Measurements from ENCODE around the gene KCTD10. TPM values are rescaled to one million over a fixed set of nuclear protein-coding genes. Genes with fewer than 3 reads are reported as not detected.

The KCTD10 gene, protein sequence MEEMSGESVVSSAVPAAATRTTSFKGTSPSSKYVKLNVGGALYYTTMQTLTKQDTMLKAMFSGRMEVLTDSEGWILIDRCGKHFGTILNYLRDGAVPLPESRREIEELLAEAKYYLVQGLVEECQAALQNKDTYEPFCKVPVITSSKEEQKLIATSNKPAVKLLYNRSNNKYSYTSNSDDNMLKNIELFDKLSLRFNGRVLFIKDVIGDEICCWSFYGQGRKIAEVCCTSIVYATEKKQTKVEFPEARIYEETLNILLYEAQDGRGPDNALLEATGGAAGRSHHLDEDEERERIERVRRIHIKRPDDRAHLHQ
- total RNA-seq: 100 to 1,000 TPM in 2 of 4 donors, 10 to 100 TPM in 2; 82.8 to 123 (median 101) TPM
- 10 to 100 TPM; 53.5 to 79.8 (median 54.2) TPM for polyA plus RNA-seq

DNA sequence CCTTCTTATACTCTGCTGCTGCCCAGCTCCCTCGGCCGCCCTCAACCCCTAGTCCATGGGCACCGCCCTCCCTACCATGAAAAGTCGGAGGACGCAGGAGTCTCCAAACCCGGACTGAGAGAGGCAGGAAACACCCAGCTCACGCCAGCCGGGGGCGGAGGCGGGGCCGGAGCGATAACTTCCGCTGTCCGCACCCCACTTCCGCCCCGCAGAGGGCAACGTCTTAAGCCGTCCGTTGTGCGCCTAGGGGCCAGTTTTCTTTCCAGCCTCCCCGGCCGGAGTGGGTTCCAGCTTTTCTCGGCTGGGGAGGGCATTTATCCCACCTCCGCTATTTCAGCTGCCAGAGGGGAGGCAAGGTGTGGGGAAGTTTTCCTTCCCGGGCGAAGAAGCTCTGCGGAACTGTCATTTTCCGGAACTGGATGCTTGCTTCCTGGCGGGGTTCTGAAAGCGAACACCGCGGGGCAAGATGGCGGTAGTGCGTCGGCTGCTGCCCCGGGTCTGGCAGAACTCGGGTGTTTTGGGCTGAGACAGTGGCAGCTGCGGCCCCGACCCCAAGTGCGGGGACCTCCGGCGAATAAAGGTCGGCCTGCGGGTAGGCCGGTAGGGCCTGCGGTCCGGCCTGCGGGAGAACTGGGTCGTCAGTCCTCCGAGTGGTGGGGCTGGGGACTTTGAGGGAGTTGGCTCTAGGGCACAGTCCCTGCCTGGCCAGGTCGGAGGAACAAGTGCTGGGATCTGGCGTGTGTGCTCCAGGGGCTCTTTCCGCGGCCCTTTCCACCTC, at the start of gene KCTD10, which contains the start of gene UBE3B:
Gene KCTD10, minus strand, starts transcription at position 116 of the 778 bp plus-strand sequence. Its CDS starts 38 bp downstream, at position 78.
Gene UBE3B, plus strand, starts transcription at position 450 of the 778 bp plus-strand sequence. CDS start 5,918 bp downstream, outside the sequence.
- DNase-seq: peak; percentile 94
- WGBS, 2 donors: 0 to 1% methylated on average over 54 of the region's 54 CpGs
- peak within 1 kb of the TSS; percentile 63 to 90 (median 87) for H3K4me3 ChIP-seq
- H3K4me1 ChIP-seq: peaks cover 0 to 61% (median 57%) of the 10 kb centered on the region in 4 donors
- no peaks in the 10 kb centered on the region for H3K27me3 ChIP-seq
- H3K9me3 ChIP-seq: no peaks in the 10 kb centered on the region
- intact Hi-C loops (cut with DNase I): loop anchor here (1.0 kb wide), 2 partner anchors 44 to 49 kb away; no protein-coding TSS in a partner anchor
- TF ChIP-seq POLR2A (IDR thresholded peaks at IDR 0.05) (peak; percentile 37 to 67), POLR2AphosphoS5 (IDR thresholded peaks at IDR 0.05) (peak; percentile 86 to 92 (median 90)), EP300 (IDR thresholded peaks at IDR 0.05) (no peak)
- TF ChIP-seq, protein P1, sequence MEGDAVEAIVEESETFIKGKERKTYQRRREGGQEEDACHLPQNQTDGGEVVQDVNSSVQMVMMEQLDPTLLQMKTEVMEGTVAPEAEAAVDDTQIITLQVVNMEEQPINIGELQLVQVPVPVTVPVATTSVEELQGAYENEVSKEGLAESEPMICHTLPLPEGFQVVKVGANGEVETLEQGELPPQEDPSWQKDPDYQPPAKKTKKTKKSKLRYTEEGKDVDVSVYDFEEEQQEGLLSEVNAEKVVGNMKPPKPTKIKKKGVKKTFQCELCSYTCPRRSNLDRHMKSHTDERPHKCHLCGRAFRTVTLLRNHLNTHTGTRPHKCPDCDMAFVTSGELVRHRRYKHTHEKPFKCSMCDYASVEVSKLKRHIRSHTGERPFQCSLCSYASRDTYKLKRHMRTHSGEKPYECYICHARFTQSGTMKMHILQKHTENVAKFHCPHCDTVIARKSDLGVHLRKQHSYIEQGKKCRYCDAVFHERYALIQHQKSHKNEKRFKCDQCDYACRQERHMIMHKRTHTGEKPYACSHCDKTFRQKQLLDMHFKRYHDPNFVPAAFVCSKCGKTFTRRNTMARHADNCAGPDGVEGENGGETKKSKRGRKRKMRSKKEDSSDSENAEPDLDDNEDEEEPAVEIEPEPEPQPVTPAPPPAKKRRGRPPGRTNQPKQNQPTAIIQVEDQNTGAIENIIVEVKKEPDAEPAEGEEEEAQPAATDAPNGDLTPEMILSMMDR (IDR thresholded peaks at IDR 0.05): peak; percentile 13 to 35 (median 24)
- H3K36me3 ChIP-seq: peaks cover 0 to 18% (median 0%) of the 10 kb centered on the region in 4 donors
- H3K27ac ChIP-seq: peak within 1 kb of the TSS; percentile 95 to 98 (median 97)

DNA sequence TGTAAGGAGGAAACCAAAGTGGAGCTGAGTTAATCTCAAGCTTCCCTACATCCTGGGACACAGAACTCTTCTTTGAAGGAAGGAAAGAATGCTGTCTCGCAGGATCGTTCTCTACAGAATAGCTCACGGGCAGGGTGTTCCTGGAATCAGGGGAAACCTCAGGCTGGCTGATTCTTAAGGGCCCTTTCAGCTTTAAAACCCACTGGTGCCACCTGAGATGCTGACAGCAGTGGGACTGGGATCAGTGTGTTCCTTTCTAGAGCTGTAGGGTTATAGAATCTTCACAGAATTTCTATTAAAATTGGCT, 48.1 kb upstream of the KCTD10 start:
- no peaks in the 10 kb centered on the region for H3K27me3 ChIP-seq
- no peak for DNase-seq
- H3K9me3 ChIP-seq: no peaks in the 10 kb centered on the region
- TF ChIP-seq EP300 (IDR thresholded peaks at IDR 0.05) (no peak), POLR2AphosphoS5 (IDR thresholded peaks at IDR 0.05) (no peak), POLR2A (IDR thresholded peaks at IDR 0.05) (no peak)
- TF ChIP-seq, protein P1 (IDR thresholded peaks at IDR 0.05): no peak
- 89 to 96% methylated on average over 3 of the region's 3 CpGs for WGBS, 2 donors
- H3K27ac ChIP-seq: no peak overlapping the region
- H3K4me3 ChIP-seq: no peak overlapping the region
- H3K4me1 ChIP-seq: peaks cover 0 to 4% (median 3%) of the 10 kb centered on the region in 4 donors
- intact Hi-C loops (cut with DNase I): no loop called here
- H3K36me3 ChIP-seq: peaks cover 40 to 98% (median 65%) of the 10 kb centered on the region in 4 donors

DNA sequence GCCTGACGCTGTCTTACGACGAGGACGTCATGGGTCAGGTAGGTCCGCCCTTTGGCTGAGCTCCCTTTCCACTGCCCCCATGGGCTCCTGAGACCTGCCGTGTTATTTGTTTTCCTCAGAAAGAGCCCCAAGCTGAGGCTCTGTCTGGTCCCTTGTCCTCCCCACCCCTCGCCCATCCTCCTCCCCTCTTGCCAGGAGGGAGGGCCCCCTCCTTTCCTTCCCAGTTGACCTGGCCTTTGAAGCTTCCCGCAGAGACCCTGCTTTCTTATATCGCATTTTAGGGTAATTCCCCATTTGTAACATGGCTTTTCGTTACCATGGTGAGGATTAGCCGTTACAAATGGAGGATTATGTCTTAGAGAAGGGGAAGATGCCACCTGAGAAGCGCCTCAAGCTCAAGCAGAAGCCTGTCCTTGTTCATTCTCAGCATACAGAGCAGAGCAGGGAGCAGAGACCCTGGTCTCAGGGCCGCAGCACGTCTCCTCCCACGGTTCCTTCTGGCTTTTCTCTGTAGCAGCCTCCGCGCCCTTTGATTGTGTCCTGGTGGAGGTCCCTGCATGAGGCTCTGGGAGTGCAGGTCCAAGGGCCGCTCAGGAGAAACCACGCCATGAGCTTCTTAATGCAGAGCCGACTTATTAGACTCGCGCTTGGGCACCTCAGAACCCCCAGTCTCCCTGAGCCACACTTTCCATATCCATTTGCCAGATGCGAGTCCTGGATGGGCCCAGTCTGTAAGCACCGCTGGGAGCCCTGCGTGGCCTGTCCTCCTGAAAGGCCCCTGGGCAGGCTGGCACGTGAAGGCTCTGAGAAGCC, 47.6 kb upstream of the KCTD10 start:
- no peaks in the 10 kb centered on the region for H3K27me3 ChIP-seq
- no peak for TF ChIP-seq POLR2AphosphoS5 (IDR thresholded peaks at IDR 0.05)
- TF ChIP-seq POLR2A (IDR thresholded peaks at IDR 0.05): no peak
- no peak for TF ChIP-seq EP300 (IDR thresholded peaks at IDR 0.05)
- TF ChIP-seq, protein P1 (IDR thresholded peaks at IDR 0.05): no peak
- no peak for DNase-seq
- H3K4me1 ChIP-seq: peaks cover 0 to 4% (median 0%) of the 10 kb centered on the region in 4 donors
- H3K36me3 ChIP-seq: peaks cover 40 to 98% (median 60%) of the 10 kb centered on the region in 4 donors
- H3K4me3 ChIP-seq: no peak overlapping the region
- intact Hi-C loops (cut with DNase I): no loop called here
- 90 to 95% methylated on average over 26 of the region's 26 CpGs for WGBS, 2 donors
- no peak overlapping the region for H3K27ac ChIP-seq
- no peaks in the 10 kb centered on the region for H3K9me3 ChIP-seq

DNA sequence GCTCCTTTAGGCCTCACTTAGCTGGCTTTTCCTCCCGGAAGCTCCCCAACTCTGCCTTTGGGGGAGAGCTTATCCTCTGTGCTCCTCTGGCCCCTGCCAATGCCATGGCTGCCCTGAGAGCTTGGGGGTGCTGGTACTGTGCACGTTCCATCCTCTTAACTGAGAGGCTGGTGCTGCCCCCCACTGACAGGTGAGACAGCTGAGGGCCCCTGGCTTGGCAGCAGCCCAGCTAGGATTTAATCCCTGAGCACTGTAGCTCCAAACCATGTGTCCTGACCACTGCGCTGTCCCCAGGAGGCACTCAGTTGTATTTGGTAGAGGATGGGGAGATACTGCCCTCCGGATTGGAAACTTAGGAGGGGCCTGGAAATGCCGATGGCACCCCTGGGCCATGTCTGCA, 46.4 kb upstream of the KCTD10 start:
- no peak for DNase-seq
- intact Hi-C loops (cut with DNase I): no loop called here
- no peak overlapping the region for H3K4me3 ChIP-seq
- WGBS, 2 donors: 92 to 95% methylated on average over 5 of the region's 5 CpGs
- H3K9me3 ChIP-seq: no peaks in the 10 kb centered on the region
- H3K27ac ChIP-seq: no peak overlapping the region
- TF ChIP-seq, protein P1 (IDR thresholded peaks at IDR 0.05): no peak
- TF ChIP-seq EP300 (IDR thresholded peaks at IDR 0.05) (no peak), POLR2AphosphoS5 (IDR thresholded peaks at IDR 0.05) (no peak), POLR2A (IDR thresholded peaks at IDR 0.05) (no peak)
- H3K36me3 ChIP-seq: peaks cover 32 to 96% (median 54%) of the 10 kb centered on the region in 4 donors
- no peaks in the 10 kb centered on the region for H3K27me3 ChIP-seq
- peaks cover 0 to 4% (median 0%) of the 10 kb centered on the region in 4 donors for H3K4me1 ChIP-seq
